Liver (tissue), 9 donors: ENCODE results near the gene PTK6. TPM values are rescaled to one million over a fixed set of nuclear protein-coding genes. Genes with fewer than 3 reads are reported as not detected.

ENCODE experiments used
- DNase-seq: peaks from one replicate; pipeline ENCODE4 v3.0.0-alpha.2; 2017; ENCODE audit warnings: low spot score
- H3K27ac ChIP-seq, 2 donors: one replicate each; pipeline ENCODE4 v1.7.0; 2013; ENCODE audit warnings: inconsistent platforms in 2 of 2, low read length in 2 of 2, control low read depth in 1 of 2, low read depth in 1 of 2, mild to moderate bottlenecking in 1 of 2
- H3K27me3 ChIP-seq, 4 donors: one replicate each; pipeline versions ENCODE4 v1.6.1 to v1.7.0; 2013; ENCODE audit warnings: low read length in 3 of 4, inconsistent platforms in 1 of 4, mild to moderate bottlenecking in 1 of 4, moderate library complexity in 1 of 4; ENCODE audit not compliant: control insufficient read depth in 4 of 4, insufficient read depth in 4 of 4
- H3K36me3 ChIP-seq, 4 donors: one replicate each; pipeline versions ENCODE4 v1.6.1 to v1.7.0; 2013; ENCODE audit warnings: low read length in 3 of 4, mild to moderate bottlenecking in 3 of 4, low read depth in 1 of 4, moderate library complexity in 1 of 4; ENCODE audit not compliant: control insufficient read depth in 4 of 4, insufficient read depth in 3 of 4
- H3K4me1 ChIP-seq, 4 donors: one replicate each; pipeline versions ENCODE4 v1.6.1 to v1.7.0; 2013; ENCODE audit warnings: low read length in 3 of 4, mild to moderate bottlenecking in 3 of 4, moderate library complexity in 1 of 4; ENCODE audit not compliant: control insufficient read depth in 4 of 4, insufficient read depth in 4 of 4
- H3K4me3 ChIP-seq, 3 donors: one replicate each; pipeline versions ENCODE4 v1.6.1 to v1.7.0; 2013; ENCODE audit warnings: low read length in 3 of 3, control low read depth in 1 of 3, low read depth in 1 of 3, mild to moderate bottlenecking in 1 of 3
- H3K9ac ChIP-seq, 2 donors: one replicate each; pipeline ENCODE4 v1.7.0; 2013; ENCODE audit warnings: low read length in 2 of 2, mild to moderate bottlenecking in 2 of 2, moderate library complexity in 2 of 2, control low read depth in 1 of 2, low read depth in 1 of 2
- H3K9me3 ChIP-seq, 4 donors: one replicate each; pipeline versions ENCODE4 v1.6.1 to v1.7.0; 2013; ENCODE audit warnings: low read length in 3 of 4; ENCODE audit not compliant: control insufficient read depth in 4 of 4
- ATF3 ChIP-seq: IDR thresholded peaks from 2 replicates; pipeline ENCODE4 v1.6.1; 2016; ENCODE audit warnings: antibody characterized with exemption
- CTCF ChIP-seq: fragments of 150-350 bp; IDR thresholded peaks from 2 replicates; pipeline ENCODE4 v1.5.1; 2017; ENCODE audit warnings: improper control_type of control experiment, low read depth, low read length; ENCODE audit not compliant: missing input control
- EGR1 ChIP-seq, 2 donors: IDR thresholded peaks; 2 replicates each; pipeline ENCODE4 v1.6.1; 2016 to 2018; ENCODE audit warnings: antibody characterized with exemption in 2 of 2, low read depth in 2 of 2
- FOXA1 ChIP-seq: IDR thresholded peaks from 2 replicates; pipeline ENCODE4 v1.6.1; 2016; ENCODE audit warnings: antibody characterized with exemption
- FOXA2 ChIP-seq: IDR thresholded peaks from 2 replicates; pipeline ENCODE4 v1.6.1; 2016; ENCODE audit warnings: antibody characterized with exemption
- GABPA ChIP-seq, 2 donors: IDR thresholded peaks in 1 of 2; conservative IDR thresholded peaks in 1 of 2; 2 replicates each; pipeline ENCODE4 v1.6.1; 2016; ENCODE audit warnings: antibody characterized with exemption in 2 of 2, mild to moderate bottlenecking in 1 of 2, moderate library complexity in 1 of 2
- HNF4A ChIP-seq, 2 donors: conservative IDR thresholded peaks; 2 replicates each; pipeline ENCODE4 v1.6.1; 2016; ENCODE audit warnings: antibody characterized with exemption in 2 of 2, mild to moderate bottlenecking in 2 of 2
- HNF4G ChIP-seq: IDR thresholded peaks from 2 replicates; pipeline ENCODE4 v1.6.1; 2016; ENCODE audit warnings: antibody characterized with exemption
- JUND ChIP-seq, 2 donors: IDR thresholded peaks; 2 replicates each; pipeline ENCODE4 v1.6.1; 2016; ENCODE audit warnings: antibody characterized with exemption in 2 of 2
- NR2F2 ChIP-seq: IDR thresholded peaks from 2 replicates; pipeline ENCODE4 v1.6.1; 2016; ENCODE audit warnings: antibody characterized with exemption
- RAD21 ChIP-seq, 2 donors: IDR thresholded peaks; 2 replicates each; pipeline ENCODE4 v1.6.1; 2016; ENCODE audit warnings: antibody characterized with exemption in 2 of 2, mild to moderate bottlenecking in 2 of 2
- REST ChIP-seq: IDR thresholded peaks from 2 replicates; pipeline ENCODE4 v1.6.1; 2016; ENCODE audit warnings: antibody characterized with exemption, mild to moderate bottlenecking
- SP1 ChIP-seq: IDR thresholded peaks from 2 replicates; pipeline ENCODE4 v1.6.1; 2018; ENCODE audit warnings: antibody characterized with exemption, mild to moderate bottlenecking
- YY1 ChIP-seq: IDR thresholded peaks from 2 replicates; pipeline ENCODE4 v1.6.1; 2016; ENCODE audit warnings: antibody characterized with exemption, mild to moderate bottlenecking
- ZBTB33 ChIP-seq: IDR thresholded peaks from 2 replicates; pipeline ENCODE4 v1.6.1; 2016; ENCODE audit warnings: antibody characterized with exemption
- WGBS: extraction: QIAGEN DNeasy Blood & Tissue Kit; methylation state at CpG from one replicate; pipeline ENCODE4 v1.1.7; 2013; 5-methylcytosine and 5-hydroxymethylcytosine counted together
- polyA plus RNA-seq, 2 donors: library from polyadenylated mRNA; stranded (reverse) in 1 of 2; unstranded in 1 of 2; fragments of 200-250 nt in 1 of 2; fragments of >200 nt in 1 of 2; fragmentation: Nextera tagmentation in 1 of 2; extraction: Ambion mirVana in 1 of 2; gene quantifications; one replicate each; pipeline versions ENCODE4 v1.2.1 to v1.2.3, GENCODE V29; 2013 to 2015
- total RNA-seq, 2 donors: library from RNA; depleted of rRNA; stranded (reverse); fragments of >200 nt; gene quantifications; one replicate each; pipeline ENCODE4 v1.2.3, GENCODE V29; 2014
- TF ChIP-seq, protein P1 (sequence below): IDR thresholded peaks from 2 replicates; pipeline ENCODE4 v1.6.1; 2016; ENCODE audit warnings: antibody characterized with exemption
- donor health status: healthy.
- donor health status: healthy.
- donor health status: healthy.
- donor health status: healthy.
- donor health status: healthy.

Gene PTK6
- total and polyA plus RNA-seq, 4 donors, result 0.05 to 1.2 (median 0.23) TPM

DNA sequence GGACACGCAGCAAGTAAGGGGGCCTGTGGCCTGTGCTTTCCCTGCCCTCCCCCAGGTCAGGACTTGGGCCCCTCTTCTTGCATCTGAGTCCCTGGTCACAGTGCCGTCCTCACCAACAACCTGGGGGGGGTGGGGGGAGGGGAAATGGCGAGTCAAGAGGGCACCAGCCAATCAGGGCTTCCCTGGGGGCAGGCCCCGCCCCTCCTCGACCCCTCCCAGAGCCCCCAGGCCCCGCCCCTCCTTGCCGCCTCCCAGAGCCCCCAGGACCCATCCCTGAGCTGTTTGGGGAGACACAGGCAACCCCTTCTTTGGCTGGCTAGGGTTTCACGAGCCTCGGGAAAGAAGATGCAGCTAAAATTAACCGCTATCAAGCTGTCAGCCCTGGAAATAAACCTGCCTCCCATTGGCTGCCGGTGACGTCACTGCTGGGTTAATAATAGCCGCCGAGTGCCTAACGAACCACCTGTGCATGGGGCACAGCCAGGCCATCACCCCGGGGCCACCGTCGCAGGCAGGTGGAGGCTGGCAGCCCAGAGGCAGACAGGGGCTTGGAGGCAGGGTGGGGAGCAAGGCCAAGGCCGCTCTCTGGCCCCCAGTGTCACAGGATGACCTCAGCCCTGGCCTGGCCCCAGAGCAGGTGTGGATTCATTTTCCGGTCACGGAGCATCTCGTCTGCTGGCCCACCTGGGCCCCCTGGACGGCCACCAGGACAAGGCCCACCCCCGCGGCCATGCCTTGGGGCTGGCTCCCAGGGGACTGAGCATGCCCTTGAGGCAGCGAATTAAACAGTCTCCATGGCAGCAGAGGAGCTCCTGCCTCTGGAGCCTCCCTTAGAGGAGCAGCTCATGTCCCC, 35.1 kb downstream of the PTK6 start:
- TF ChIP-seq HNF4A (conservative IDR thresholded peaks at IDR 0.05) (no peak), NR2F2 (no peak), FOXA1 (no peak), YY1 (no peak), CTCF (no peak), ATF3 (no peak), JUND (IDR thresholded peaks at IDR 0.05) (no peak), SP1 (no peak), REST (no peak), GABPA (IDR thresholded peaks at IDR 0.05 in 1 of 2, conservative IDR thresholded peaks at IDR 0.05 in 1 of 2) (no peak)
- TF ChIP-seq, protein P1, sequence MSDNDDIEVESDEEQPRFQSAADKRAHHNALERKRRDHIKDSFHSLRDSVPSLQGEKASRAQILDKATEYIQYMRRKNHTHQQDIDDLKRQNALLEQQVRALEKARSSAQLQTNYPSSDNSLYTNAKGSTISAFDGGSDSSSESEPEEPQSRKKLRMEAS, result no peak
- no peaks in the 10 kb centered on the region for H3K36me3 ChIP-seq
- DNase-seq, result no peak
- H3K4me1 ChIP-seq, result peaks cover 0 to 6% (median 2%) of the 10 kb centered on the region in 4 donors
- H3K27me3 ChIP-seq, result peaks cover 0 to 9% (median 2%) of the 10 kb centered on the region in 4 donors
- no peak overlapping the region for H3K4me3 ChIP-seq
- H3K27ac ChIP-seq, result no peak overlapping the region
- H3K9ac ChIP-seq, result no peak overlapping the region
- WGBS, result 27% methylated on average over 26 of the region's 26 CpGs
- H3K9me3 ChIP-seq, result peaks cover 0 to 6% (median 4%) of the 10 kb centered on the region in 4 donors

- Histone ChIP-seq H3K27me3 (peaks cover 0 to 9% (median 2%) of the 10 kb centered on the region in 4 donors), H3K9me3 (peaks cover 0 to 6% (median 4%) of the 10 kb centered on the region in 4 donors), H3K4me3 (no peak overlapping the region), H3K27ac (no peak overlapping the region), H3K36me3 (no peaks in the 10 kb centered on the region), H3K4me1 (peaks cover 3 to 11% (median 6%) of the 10 kb centered on the region in 4 donors), H3K9ac (no peak overlapping the region)
- DNase-seq, result no peak
- WGBS, result 82% methylated on average over 27 of the region's 27 CpGs
- TF ChIP-seq, protein P1, result no peak
- TF ChIP-seq HNF4A (conservative IDR thresholded peaks at IDR 0.05), result no peak
- TF ChIP-seq NR2F2, result no peak
- no peak for TF ChIP-seq REST
- no peak for TF ChIP-seq RAD21 (IDR thresholded peaks at IDR 0.05)
- no peak for TF ChIP-seq ZBTB33
- no peak for TF ChIP-seq FOXA1
- TF ChIP-seq HNF4G, result no peak
- TF ChIP-seq EGR1 (IDR thresholded peaks at IDR 0.05; ENCODE audit: low read depth in 2 of 2), result no peak
- TF ChIP-seq ATF3, result no peak
- no peak for TF ChIP-seq FOXA2
Measured at GRCh38 chr20:63500902-63501817, 36.0 kb downstream of the PTK6 start.
